Measurements from ENCODE around the gene TFAP2D. TPM values are rescaled to one million over a fixed set of nuclear protein-coding genes. Genes with fewer than 3 reads are reported as not detected.

TFAP2D gene
- total RNA-seq, 3 donors from 2014 or later = not detected

- no peaks in the 10 kb centered on the region for H3K4me1 ChIP-seq
- no peak for DNase-seq (ENCODE audit: low spot score in 2 of 2)
- no peaks in the 10 kb centered on the region for H3K9me3 ChIP-seq
- intact Hi-C loops (cut with DNase I; ENCODE audit: low total_unique reads) = loop anchor here (2.0 kb wide), 1 partner anchor 51 kb away; no protein-coding TSS in a partner anchor
- H3K27me3 ChIP-seq = peaks cover 0 to 86% of the 10 kb centered on the region in 2 donors
- H3K27ac ChIP-seq = no peak overlapping the region
- H3K4me3 ChIP-seq = no peak overlapping the region
- no peaks in the 10 kb centered on the region for H3K36me3 ChIP-seq
- TF ChIP-seq POLR2A (IDR thresholded peaks at IDR 0.05) (no peak), CTCF (IDR thresholded peaks at IDR 0.05) (no peak), POLR2AphosphoS5 (IDR thresholded peaks at IDR 0.05) (no peak)
These were observed 706 bp downstream of the TFAP2D start for GRCh38 chr6:50713977-50714486.

- Histone ChIP-seq H3K4me1 (no peaks in the 10 kb centered on the region), H3K36me3 (no peaks in the 10 kb centered on the region), H3K27ac (no peak overlapping the region), H3K4me3 (no peak overlapping the region), H3K27me3 (peaks cover 0 to 83% of the 10 kb centered on the region in 2 donors), H3K9me3 (no peaks in the 10 kb centered on the region)
- TF ChIP-seq POLR2AphosphoS5 (IDR thresholded peaks at IDR 0.05) = no peak
- no peak for TF ChIP-seq CTCF (IDR thresholded peaks at IDR 0.05)
- no peak for TF ChIP-seq POLR2A (IDR thresholded peaks at IDR 0.05)
- DNase-seq (ENCODE audit: low spot score in 2 of 2) = no peak
- intact Hi-C loops (cut with DNase I; ENCODE audit: low total_unique reads) = loop anchor here (2.0 kb wide), 1 partner anchor 52 kb away; no protein-coding TSS in a partner anchor
These were observed 1.4 kb downstream of the TFAP2D start for GRCh38 chr6:50714487-50715379.

- intact Hi-C loops (cut with DNase I; ENCODE audit: low total_unique reads) = no loop called here
- Histone ChIP-seq H3K27ac (no peak overlapping the region), H3K9me3 (no peaks in the 10 kb centered on the region), H3K27me3 (peaks cover 0 to 83% of the 10 kb centered on the region in 2 donors), H3K4me1 (no peaks in the 10 kb centered on the region), H3K4me3 (no peak overlapping the region), H3K36me3 (no peaks in the 10 kb centered on the region)
- no peak for DNase-seq (ENCODE audit: low spot score in 2 of 2)
- TF ChIP-seq POLR2AphosphoS5 (IDR thresholded peaks at IDR 0.05) (no peak), POLR2A (IDR thresholded peaks at IDR 0.05) (no peak), CTCF (IDR thresholded peaks at IDR 0.05) (no peak)
These were observed 3.7 kb downstream of the TFAP2D start for GRCh38 chr6:50716899-50717509.

GRCh38 chr6:50717734-50718457, 4.6 kb downstream of the TFAP2D start:
- no peak for DNase-seq (ENCODE audit: low spot score in 2 of 2)
- no peak for TF ChIP-seq CTCF (IDR thresholded peaks at IDR 0.05)
- no peak for TF ChIP-seq POLR2AphosphoS5 (IDR thresholded peaks at IDR 0.05)
- no peak for TF ChIP-seq POLR2A (IDR thresholded peaks at IDR 0.05)
- H3K27ac ChIP-seq = no peak overlapping the region
- H3K4me3 ChIP-seq = no peak overlapping the region
- no peaks in the 10 kb centered on the region for H3K4me1 ChIP-seq
- H3K36me3 ChIP-seq = no peaks in the 10 kb centered on the region
- H3K27me3 ChIP-seq = peaks cover 0 to 83% of the 10 kb centered on the region in 2 donors
- no peaks in the 10 kb centered on the region for H3K9me3 ChIP-seq
- intact Hi-C loops (cut with DNase I; ENCODE audit: low total_unique reads) = no loop called here

All from breast epithelium (tissue), 4 donors.